B cell (primary cell): ENCODE data around the gene MRPL55. TPM values are rescaled to one million over a fixed set of nuclear protein-coding genes. Genes with fewer than 3 reads are reported as not detected.

Experiments used
- ATAC-seq: fragments of 200-7000 bp; cut with Tn5 transposase; one replicate; pipeline ENCODE4 v1.10.0; 2021; ENCODE audit warnings: low read depth, mild to moderate bottlenecking, moderate number of reproducible peaks, moderate library complexity
- CTCF ChIA-PET: fragments of 350-600 bp; sonication (Branson Sonifier 250); formaldehyde crosslinking; loops from one replicate; lab custom pipeline; 2021; ENCODE audit warnings: antibody characterized with exemption, inconsistent platforms; lab: Charles Lee
- POLR2A ChIA-PET: fragments of 350-600 bp; sonication (Branson Sonifier 250); formaldehyde crosslinking; loops from one replicate; lab custom pipeline; 2021; ENCODE audit warnings: antibody characterized with exemption; lab: Charles Lee
- DNase-seq: peaks from one replicate; pipeline ENCODE4 v3.0.0; 2013
- H2AFZ ChIP-seq: 2 replicates; pipeline ENCODE4 v1.6.1; 2012; ENCODE audit warnings: mild to moderate bottlenecking, low read depth, low read length; ENCODE audit not compliant: insufficient read depth, poor library complexity, severe bottlenecking
- H3K27ac ChIP-seq, 2 donors: 1 replicate in 1 of 2; 2 replicates in 1 of 2; pipeline ENCODE4 v1.5.1; 2012 to 2013; ENCODE audit warnings: low read length in 2 of 2, mild to moderate bottlenecking in 2 of 2, moderate library complexity in 1 of 2
- H3K27me3 ChIP-seq, 4 experiments: fragments of 200-600 bp in 1 of 4; sonication (generic) in 1 of 4; replicated peaks in 1 of 4; 1 replicate in 2 of 4; 2 replicates in 2 of 4; pipeline versions ENCODE4 v1.6.1 to v1.7.0; 2013 to 2016; ENCODE audit warnings: low read length in 3 of 4, mild to moderate bottlenecking in 2 of 4, mixed read lengths in 1 of 4, moderate library complexity in 1 of 4; ENCODE audit not compliant: insufficient read depth in 4 of 4, control insufficient read depth in 3 of 4; ENCODE audit errors: control extremely low read depth in 1 of 4
- H3K36me3 ChIP-seq, 2 experiments: replicated peaks in 1 of 2; 1 replicate in 1 of 2; 2 replicates in 1 of 2; pipeline versions ENCODE4 v1.6.1 to v1.7.1; 2013; ENCODE audit warnings: low read length in 1 of 2; ENCODE audit not compliant: insufficient read depth in 2 of 2, control insufficient read depth in 1 of 2; ENCODE audit errors: control extremely low read depth in 1 of 2, extremely low read depth in 1 of 2
- H3K4me1 ChIP-seq, 2 donors: fragments of 200-600 bp in 1 of 2; sonication (generic) in 1 of 2; 1 replicate in 1 of 2; 2 replicates in 1 of 2; pipeline versions ENCODE4 v1.5.1 to v1.6.1; 2013 to 2017; ENCODE audit warnings: low read length in 2 of 2; ENCODE audit not compliant: control insufficient read depth in 2 of 2, insufficient read depth in 2 of 2
- H3K4me2 ChIP-seq: replicated peaks from 2 replicates; pipeline ENCODE3; 2012; ENCODE audit warnings: mild to moderate bottlenecking, low read depth, low read length; ENCODE audit not compliant: poor library complexity, severe bottlenecking
- H3K4me3 ChIP-seq, 5 experiments: fragments of 200-600 bp in 1 of 5; sonication (generic) in 1 of 5; 1 replicate in 3 of 5; 2 replicates in 2 of 5; pipeline versions ENCODE4 v1.5.1 to v1.7.0; 2011 to 2016; ENCODE audit warnings: low read length in 4 of 5, mild to moderate bottlenecking in 4 of 5, low read depth in 2 of 5, control low read depth in 1 of 5, moderate library complexity in 1 of 5; ENCODE audit not compliant: insufficient read depth in 1 of 5; ENCODE audit errors: control extremely low read depth in 1 of 5, extremely low read depth in 1 of 5
- H3K79me2 ChIP-seq: fragments of 200-600 bp; sonication (generic); one replicate; pipeline ENCODE4 v1.6.0; 2016; ENCODE audit warnings: low read length; ENCODE audit not compliant: control insufficient read depth, insufficient read depth
- H3K9ac ChIP-seq: fragments of 200-600 bp; sonication (generic); 2 replicates; pipeline ENCODE4 v1.6.1; 2017; ENCODE audit warnings: mild to moderate bottlenecking, low read length, moderate library complexity
- H3K9me3 ChIP-seq, 3 donors: one replicate each; pipeline versions ENCODE4 v1.6.1 to v1.7.1; 2013; ENCODE audit warnings: low read length in 2 of 3; ENCODE audit not compliant: control insufficient read depth in 2 of 3, insufficient read depth in 1 of 3; ENCODE audit errors: control extremely low read depth in 1 of 3
- H4K20me1 ChIP-seq: 2 replicates; pipeline ENCODE4 v1.6.0; 2012; ENCODE audit warnings: mild to moderate bottlenecking, low read length; ENCODE audit not compliant: insufficient read depth, control insufficient read depth, poor library complexity, severe bottlenecking
- H3K27ac Mint-ChIP-seq: one replicate; pipeline ENCODE4 v1.8.0; 2021; ENCODE audit warnings: mixed read lengths
- H3K27me3 Mint-ChIP-seq: one replicate; pipeline ENCODE4 v1.8.0; 2021; ENCODE audit warnings: mixed read lengths
- H3K4me1 Mint-ChIP-seq: one replicate; pipeline ENCODE4 v1.8.0; 2021; ENCODE audit warnings: mixed read lengths
- H3K4me3 Mint-ChIP-seq: one replicate; pipeline ENCODE4 v1.8.0; 2021; ENCODE audit warnings: mixed read lengths
- H3K9me3 Mint-ChIP-seq: one replicate; pipeline ENCODE4 v1.8.0; 2022; ENCODE audit warnings: mixed read lengths; ENCODE audit not compliant: insufficient read depth
- EZH2 ChIP-seq: IDR thresholded peaks from 2 replicates; pipeline ENCODE4 v1.6.1; 2012; ENCODE audit warnings: borderline replicate concordance, low read depth, mild to moderate bottlenecking, moderate library complexity, low read length; ENCODE audit not compliant: insufficient read depth, poor library complexity, severe bottlenecking
- WGBS: methylation state at CpG from one replicate; pipeline ENCODE4 v1.1.5; 2013; ENCODE audit warnings: missing lambda C conversion rate; ENCODE audit not compliant: insufficient coverage; 5-methylcytosine and 5-hydroxymethylcytosine counted together
- intact Hi-C: fragments of 100-400 bp; cut with micrococcal nuclease; formaldehyde crosslinking; loops from one replicate; pipeline ENCODE4 v1.10.0; 2022
- polyA plus RNA-seq: library from polyadenylated mRNA; depleted of rRNA; stranded (reverse); fragments of >200 nt; gene quantifications from 2 replicates; pipeline ENCODE4 v1.2.3, GENCODE V29; 2012
- total RNA-seq, 2 donors: library from RNA; stranded (reverse); fragments of 120-200 nt in 1 of 2; gene quantifications; 1 replicate in 1 of 2; 2 replicates in 1 of 2; pipeline versions ENCODE4 v1.2.3 to v1.2.4, GENCODE V29; 2013 to 2022
- TF ChIP-seq, protein P1 (sequence below): fragments of 200-600 bp; IDR thresholded peaks from one replicate; pipeline ENCODE4 v1.8.0; 2022; ENCODE audit warnings: antibody characterized with exemption, mild to moderate bottlenecking

Gene MRPL55
- total and polyA plus RNA-seq, 2 donors (not counting 1 experiment from before 2014, with no cell fraction given): 38.9 to 297 TPM

DNA sequence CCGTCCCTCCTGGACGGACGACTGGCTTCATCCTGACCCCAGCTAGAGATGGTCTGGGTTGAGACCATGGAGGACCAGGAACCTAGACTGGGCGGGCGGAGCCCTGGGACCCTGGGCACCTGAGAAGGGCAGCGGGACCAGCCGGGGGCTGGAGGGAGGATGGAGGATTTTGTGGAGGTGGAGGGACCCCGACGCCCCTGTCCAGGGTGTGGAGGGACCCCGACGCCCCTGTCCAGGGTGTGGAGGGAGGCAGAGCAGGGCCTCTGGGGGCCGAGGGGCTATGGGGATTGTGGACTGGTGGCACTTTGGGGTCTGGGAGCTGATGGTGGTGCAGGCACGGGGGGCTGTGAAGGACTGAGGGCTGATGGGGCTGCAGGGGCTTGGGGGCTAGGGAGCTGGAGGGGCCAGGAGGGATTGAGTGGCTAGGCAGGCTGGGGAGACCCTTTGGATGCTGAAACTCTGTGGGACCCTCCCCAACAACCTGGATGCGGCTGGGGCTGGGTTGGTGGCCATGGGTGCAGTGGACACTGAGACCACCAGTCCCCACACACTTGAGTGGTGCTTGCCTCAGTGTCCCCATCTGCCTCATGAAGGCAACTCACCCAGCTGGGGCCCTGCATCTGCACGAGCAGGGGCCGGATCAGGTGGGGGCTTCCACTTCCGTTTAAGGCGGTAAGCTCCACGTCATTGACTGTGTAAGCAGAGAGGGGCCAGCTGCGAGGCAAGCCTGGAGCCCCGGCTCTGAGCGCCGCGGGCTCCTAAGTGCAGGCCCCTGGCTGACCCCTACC is 48.0 kb upstream of the MRPL55 start:
- Histone ChIP-seq H3K4me2 (peak overlapping the region; percentile 8), H2AFZ (no peak overlapping the region), H3K9me3 (peaks cover 0 to 2% (median 0%) of the 10 kb centered on the region in 3 donors), H3K4me3 (no peak overlapping the region), H3K4me1 (peaks cover 0 to 4% of the 10 kb centered on the region in 2 donors), H3K27ac (no peak overlapping the region), H4K20me1 (no peaks in the 10 kb centered on the region), H3K9ac (no peak overlapping the region), H3K36me3 (no peaks in the 10 kb centered on the region), H3K79me2 (no peaks in the 10 kb centered on the region), H3K27me3 (peaks cover 0 to 21% (median 0%) of the 10 kb centered on the region in 4 experiments)
- WGBS: 35% methylated on average over 22 of the region's 24 CpGs
- DNase-seq: no peak
- Mint-ChIP-seq H3K4me3 (no peak overlapping the region), H3K27ac (no peak overlapping the region), H3K27me3 (peaks cover 3% of the 10 kb centered on the region), H3K9me3 (no peaks in the 10 kb centered on the region), H3K4me1 (no peaks in the 10 kb centered on the region)
- POLR2A ChIA-PET: no interaction called here
- no peak for TF ChIP-seq EZH2
- TF ChIP-seq, protein P1, sequence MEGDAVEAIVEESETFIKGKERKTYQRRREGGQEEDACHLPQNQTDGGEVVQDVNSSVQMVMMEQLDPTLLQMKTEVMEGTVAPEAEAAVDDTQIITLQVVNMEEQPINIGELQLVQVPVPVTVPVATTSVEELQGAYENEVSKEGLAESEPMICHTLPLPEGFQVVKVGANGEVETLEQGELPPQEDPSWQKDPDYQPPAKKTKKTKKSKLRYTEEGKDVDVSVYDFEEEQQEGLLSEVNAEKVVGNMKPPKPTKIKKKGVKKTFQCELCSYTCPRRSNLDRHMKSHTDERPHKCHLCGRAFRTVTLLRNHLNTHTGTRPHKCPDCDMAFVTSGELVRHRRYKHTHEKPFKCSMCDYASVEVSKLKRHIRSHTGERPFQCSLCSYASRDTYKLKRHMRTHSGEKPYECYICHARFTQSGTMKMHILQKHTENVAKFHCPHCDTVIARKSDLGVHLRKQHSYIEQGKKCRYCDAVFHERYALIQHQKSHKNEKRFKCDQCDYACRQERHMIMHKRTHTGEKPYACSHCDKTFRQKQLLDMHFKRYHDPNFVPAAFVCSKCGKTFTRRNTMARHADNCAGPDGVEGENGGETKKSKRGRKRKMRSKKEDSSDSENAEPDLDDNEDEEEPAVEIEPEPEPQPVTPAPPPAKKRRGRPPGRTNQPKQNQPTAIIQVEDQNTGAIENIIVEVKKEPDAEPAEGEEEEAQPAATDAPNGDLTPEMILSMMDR: no peak
- CTCF ChIA-PET: no interaction called here
- ATAC-seq: no peak
- intact Hi-C loops: no loop called here

DNA sequence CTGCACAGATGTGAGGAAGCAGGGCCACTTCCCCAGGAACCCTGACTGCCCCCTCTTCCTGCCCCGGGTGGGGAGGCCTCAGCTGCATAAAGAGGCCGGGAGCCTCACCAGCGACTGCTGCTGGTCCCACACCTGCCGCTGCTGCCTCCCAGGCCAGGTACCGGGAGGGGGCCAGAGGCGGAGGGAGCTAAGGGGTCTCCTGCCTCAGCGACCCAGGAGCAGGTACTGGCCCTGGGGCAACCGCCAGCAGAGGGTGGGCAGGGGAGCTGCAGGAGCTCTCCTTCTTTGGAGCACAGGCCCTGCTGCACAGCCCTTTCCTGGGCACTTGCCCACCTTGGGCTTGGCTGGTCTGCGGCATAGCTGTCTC is 47.4 kb upstream of the MRPL55 start:
- peaks cover 3% of the 10 kb centered on the region for H3K27me3 Mint-ChIP-seq
- no peak overlapping the region for H3K4me3 Mint-ChIP-seq
- TF ChIP-seq, protein P1: no peak
- TF ChIP-seq EZH2: no peak
- H3K4me1 Mint-ChIP-seq: no peaks in the 10 kb centered on the region
- H3K9me3 Mint-ChIP-seq: no peaks in the 10 kb centered on the region
- intact Hi-C loops: no loop called here
- POLR2A ChIA-PET: no interaction called here
- peaks cover 0 to 3% of the 10 kb centered on the region in 2 donors for H3K4me1 ChIP-seq
- no peaks in the 10 kb centered on the region for H3K79me2 ChIP-seq
- H3K27ac Mint-ChIP-seq: no peak overlapping the region
- WGBS: 14% methylated on average over 9 of the region's 9 CpGs
- no peak overlapping the region for H3K27ac ChIP-seq
- peaks cover 0 to 19% (median 0%) of the 10 kb centered on the region in 4 experiments for H3K27me3 ChIP-seq
- H3K36me3 ChIP-seq: no peaks in the 10 kb centered on the region
- ATAC-seq (no peak), DNase-seq (no peak)
- H4K20me1 ChIP-seq: no peaks in the 10 kb centered on the region
- H2AFZ ChIP-seq: no peak overlapping the region
- CTCF ChIA-PET: no interaction called here
- H3K9ac ChIP-seq: no peak overlapping the region
- H3K4me3 ChIP-seq: no peak overlapping the region
- H3K9me3 ChIP-seq: peaks cover 0 to 2% (median 0%) of the 10 kb centered on the region in 3 donors
- H3K4me2 ChIP-seq: no peak overlapping the region
